Breast epithelium (tissue), 4 donors: ENCODE results near the gene CHMP1A. TPM values are rescaled to one million over a fixed set of nuclear protein-coding genes. Genes with fewer than 3 reads are reported as not detected.
"Not testable (repeated sequence)": the region's sequence is repeated elsewhere in the genome, so short reads cannot be mapped to it uniquely, and the experiment has no call there.

ENCODE experiments used
- DNase-seq, 2 donors: peaks; one replicate each; pipeline ENCODE4 v3.0.0-alpha.2; 2019; ENCODE audit warnings: low spot score in 2 of 2
- H3K27ac ChIP-seq, 2 donors: fragments of 200-600 bp; sonication (generic) in 1 of 2; one replicate each; pipeline ENCODE4 v1.5.1; 2016 to 2019; ENCODE audit warnings: mild to moderate bottlenecking in 1 of 2
- H3K27me3 ChIP-seq, 2 donors: fragments of 200-600 bp; sonication (generic) in 1 of 2; one replicate each; pipeline versions ENCODE4 v1.5.1 to v1.6.0; 2017 to 2019; ENCODE audit warnings: control low read depth in 1 of 2, mild to moderate bottlenecking in 1 of 2
- H3K36me3 ChIP-seq: fragments of 200-600 bp; one replicate; pipeline ENCODE4 v1.5.1; 2019
- H3K4me1 ChIP-seq, 2 donors: fragments of 200-600 bp; sonication (generic); one replicate each; pipeline ENCODE4 v1.5.1; 2016 to 2019; ENCODE audit warnings: control low read depth in 1 of 2
- H3K4me3 ChIP-seq, 3 donors: fragments of 200-600 bp; sonication (generic); 1 replicate in 2 of 3; 2 replicates in 1 of 3; pipeline ENCODE4 v1.5.1; 2016 to 2019; ENCODE audit warnings: mild to moderate bottlenecking in 3 of 3, moderate library complexity in 2 of 3
- H3K9me3 ChIP-seq, 2 donors: fragments of 200-600 bp; sonication (generic) in 1 of 2; one replicate each; pipeline ENCODE4 v1.5.1; 2016 to 2019; ENCODE audit warnings: control low read depth in 1 of 2
- CTCF ChIP-seq, 3 donors: fragments of 450-650 bp; IDR thresholded peaks; one replicate each; pipeline ENCODE4 v1.5.1; 2016 to 2017; ENCODE audit warnings: antibody characterized with exemption in 3 of 3, mild to moderate bottlenecking in 3 of 3, moderate library complexity in 3 of 3
- POLR2A ChIP-seq: fragments of 450-650 bp; IDR thresholded peaks from one replicate; pipeline ENCODE4 v1.6.1; 2016; ENCODE audit warnings: antibody characterized with exemption, mild to moderate bottlenecking, moderate library complexity
- POLR2AphosphoS5 ChIP-seq, 3 donors: sonication (generic); formaldehyde crosslinking; IDR thresholded peaks; one replicate each; pipeline ENCODE4 v1.6.1; 2017; ENCODE audit warnings: antibody characterized with exemption in 3 of 3
- intact Hi-C: fragments of 100-400 bp; cut with DNase I; formaldehyde crosslinking; loops from one replicate; pipeline ENCODE4 v1.15.1; 2023; ENCODE audit warnings: low total_unique reads
- total RNA-seq, 3 donors: library from RNA; depleted of rRNA; stranded (reverse); fragments of >200 nt; gene quantifications; one replicate each; pipeline ENCODE4 v1.1.0, GENCODE V29; 2016

The CHMP1A gene
- total RNA-seq, 3 donors from 2014 or later, result 67.5 to 100.0 (median 86.2) TPM

- no peak overlapping the region for H3K27ac ChIP-seq
- H3K36me3 ChIP-seq, result no peaks in the 10 kb centered on the region
- H3K4me1 ChIP-seq, result no peaks in the 10 kb centered on the region
- H3K4me3 ChIP-seq, result no peak overlapping the region
- TF ChIP-seq CTCF (IDR thresholded peaks at IDR 0.05), result no peak
- no peak for TF ChIP-seq POLR2A
- no peak for TF ChIP-seq POLR2AphosphoS5 (IDR thresholded peaks at IDR 0.05)
- intact Hi-C loops, result no loop called here
- no peak for DNase-seq
- H3K27me3 ChIP-seq, result no peaks in the 10 kb centered on the region
- H3K9me3 ChIP-seq, result no peaks in the 10 kb centered on the region
Observed at GRCh38 chr16:89670496-89671431, 13.3 kb upstream of the CHMP1A start.

- DNase-seq, result no peak
- intact Hi-C loops, result no loop called here
- no peak overlapping the region for H3K4me3 ChIP-seq
- no peaks in the 10 kb centered on the region for H3K36me3 ChIP-seq
- no peaks in the 10 kb centered on the region for H3K4me1 ChIP-seq
- TF ChIP-seq CTCF (IDR thresholded peaks at IDR 0.05) (no peak), POLR2A (no peak), POLR2AphosphoS5 (IDR thresholded peaks at IDR 0.05) (no peak)
- H3K27me3 ChIP-seq, result no peaks in the 10 kb centered on the region
- no peaks in the 10 kb centered on the region for H3K9me3 ChIP-seq
- no peak overlapping the region for H3K27ac ChIP-seq
Observed at GRCh38 chr16:89669755-89670154, 12.2 kb upstream of the CHMP1A start.

- no peak for DNase-seq
- H3K27me3 ChIP-seq, result no peaks in the 10 kb centered on the region
- no peaks in the 10 kb centered on the region for H3K9me3 ChIP-seq
- peak overlapping the region in 2 of 3 donors; percentile 30 to 49 for H3K4me3 ChIP-seq
- peak overlapping the region in 1 of 2 donors; percentile 48 for H3K27ac ChIP-seq
- intact Hi-C loops, result no loop called here
- H3K36me3 ChIP-seq, result no peaks in the 10 kb centered on the region
- H3K4me1 ChIP-seq, result no peaks in the 10 kb centered on the region
- no peak for TF ChIP-seq POLR2AphosphoS5 (IDR thresholded peaks at IDR 0.05)
- no peak for TF ChIP-seq POLR2A
Observed at GRCh38 chr16:89668790-89669158, 11.3 kb upstream of the CHMP1A start.

DNA sequence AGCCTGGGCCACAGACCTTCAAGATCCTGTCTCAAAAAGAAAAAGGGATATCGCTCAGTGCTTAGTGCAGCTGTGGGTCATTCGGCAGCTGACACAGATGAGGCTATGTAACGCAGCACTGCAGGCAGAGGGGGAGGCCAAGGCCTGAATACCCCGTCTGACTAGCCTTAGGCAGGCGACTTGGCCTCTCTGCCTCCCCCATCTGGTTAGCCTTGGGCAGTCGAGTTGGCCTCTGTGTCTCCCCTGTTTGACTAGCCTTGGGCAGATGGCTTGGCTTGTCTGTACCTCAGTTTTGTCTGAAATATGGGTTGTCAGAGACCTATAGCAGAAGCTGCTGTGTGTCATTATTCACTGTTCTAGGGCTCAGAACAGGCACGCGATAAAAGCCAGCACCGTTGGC, 10.1 kb upstream of the CHMP1A start:
- TF ChIP-seq POLR2A, result no peak
- TF ChIP-seq POLR2AphosphoS5 (IDR thresholded peaks at IDR 0.05), result no peak
- no peak for TF ChIP-seq CTCF (IDR thresholded peaks at IDR 0.05)
- no peak overlapping the region for H3K4me3 ChIP-seq
- H3K36me3 ChIP-seq, result no peaks in the 10 kb centered on the region
- H3K9me3 ChIP-seq, result no peaks in the 10 kb centered on the region
- H3K27me3 ChIP-seq, result no peaks in the 10 kb centered on the region
- intact Hi-C loops, result no loop called here
- no peak overlapping the region for H3K27ac ChIP-seq
- no peak for DNase-seq
- no peaks in the 10 kb centered on the region for H3K4me1 ChIP-seq

DNA sequence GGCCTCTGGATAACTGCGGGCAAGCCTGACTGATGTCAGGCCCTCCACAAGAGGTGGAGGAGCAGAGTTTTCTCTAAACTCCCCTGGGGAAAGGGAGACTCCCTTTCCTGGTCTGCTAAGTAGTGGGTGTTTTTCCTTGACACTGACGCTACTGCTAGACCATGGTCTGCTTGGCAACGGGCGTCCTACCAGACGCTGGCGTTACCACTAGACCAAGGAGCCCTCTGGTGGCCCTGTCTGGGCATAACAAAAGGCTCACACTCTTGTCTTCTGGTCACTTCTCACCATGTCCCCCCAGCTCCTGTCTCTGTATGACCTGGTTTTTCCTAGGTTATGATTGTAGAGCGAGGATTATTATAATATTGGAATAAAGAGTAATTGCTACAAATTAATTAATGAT, 9.5 kb upstream of the CHMP1A start:
- H3K4me3 ChIP-seq, intact Hi-C loops, H3K27ac ChIP-seq, H3K36me3 ChIP-seq, H3K4me1 ChIP-seq, H3K27me3 ChIP-seq, H3K9me3 ChIP-seq, DNase-seq: not testable (repeated sequence)

DNA sequence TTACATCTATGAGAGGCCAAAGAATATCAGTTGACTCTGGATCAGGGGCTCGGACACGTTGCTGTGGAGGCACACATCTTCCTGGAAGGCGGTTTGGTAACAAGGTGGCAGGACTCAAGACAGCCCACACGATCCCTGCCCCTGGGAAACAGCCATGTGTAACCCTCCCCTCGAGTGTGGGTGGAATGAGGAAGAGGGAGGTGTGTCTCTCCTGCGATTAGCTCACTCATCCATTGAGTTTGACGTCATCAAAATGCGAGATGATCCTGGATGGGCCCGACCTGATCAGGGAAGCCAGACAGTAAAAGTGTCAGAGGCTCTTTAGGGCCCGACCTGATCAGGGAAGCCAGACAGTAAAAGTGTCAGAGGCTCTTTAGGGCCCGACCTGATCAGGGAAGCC, 6.7 kb upstream of the CHMP1A start:
- H3K4me1 ChIP-seq, intact Hi-C loops, DNase-seq, H3K27ac ChIP-seq, H3K27me3 ChIP-seq, H3K4me3 ChIP-seq, H3K36me3 ChIP-seq, H3K9me3 ChIP-seq: not testable (repeated sequence)
